GM18951 (cell line): ENCODE measurements around the gene EEF1E1.
"Not testable (repeated sequence)": the region's sequence is repeated elsewhere in the genome, so short reads cannot be mapped to it uniquely, and the experiment has no call there.

ENCODE experiments used
- POLR2A ChIP-seq: IDR thresholded peaks from 4 replicates; pipeline ENCODE4 v1.6.1; 2011; ENCODE audit warnings: mild to moderate bottlenecking; ENCODE audit not compliant: insufficient read length, insufficient read depth; ENCODE audit errors: extremely low read depth
- in situ Hi-C: fragments of 300-500 bp; cut with MboI; formaldehyde crosslinking; loops from one replicate; pipeline ENCODE4 v1.12.0; 2022; ENCODE audit warnings: low sequenced_read_pairs, mixed read lengths, inconsistent platforms; ENCODE audit not compliant: unreplicated experiment

The EEF1E1 gene

GRCh38 chr6:8065519-8065911 is 36.8 kb downstream of the EEF1E1 start:
- in situ Hi-C loops = no loop called here
- TF ChIP-seq POLR2A = no peak

GRCh38 chr6:8064638-8065518 is 37.5 kb downstream of the EEF1E1 start:
- no peak for TF ChIP-seq POLR2A
- in situ Hi-C loops = no loop called here

- in situ Hi-C loops = no loop called here
- peak; percentile 87 for TF ChIP-seq POLR2A
Observed at GRCh38 chr6:8063761-8064637, 38.3 kb downstream of the EEF1E1 start, which contains the start of gene BLOC1S5. BLOC1S5 (minus strand) TSS chr6:8064389; CDS start chr6:8064376, 13 bp downstream.

- in situ Hi-C loops = no loop called here
- no peak for TF ChIP-seq POLR2A
Observed at GRCh38 chr6:8061736-8062135, 40.6 kb downstream of the EEF1E1 start.

GRCh38 chr6:8060346-8060745 is 42.0 kb downstream of the EEF1E1 start:
- in situ Hi-C loops = no loop called here
- no peak for TF ChIP-seq POLR2A

GRCh38 chr6:8059129-8059528 is 43.2 kb downstream of the EEF1E1 start:
- no peak for TF ChIP-seq POLR2A
- in situ Hi-C loops = no loop called here

- TF ChIP-seq POLR2A = no peak
- in situ Hi-C loops = no loop called here
Observed at GRCh38 chr6:8057793-8058192, 44.6 kb downstream of the EEF1E1 start.

- in situ Hi-C loops = no loop called here
- TF ChIP-seq POLR2A = no peak
Observed at GRCh38 chr6:8057263-8057662, 45.1 kb downstream of the EEF1E1 start.

- in situ Hi-C loops = no loop called here
- no peak for TF ChIP-seq POLR2A
Observed at GRCh38 chr6:8054276-8054675, 48.1 kb downstream of the EEF1E1 start.

GRCh38 chr6:8047541-8048292 is 54.6 kb downstream of the EEF1E1 start:
- in situ Hi-C loops = no loop called here
- no peak for TF ChIP-seq POLR2A

- in situ Hi-C loops = not testable (repeated sequence)
Observed at GRCh38 chr6:8045769-8046168, 56.6 kb downstream of the EEF1E1 start.

- in situ Hi-C loops = no loop called here
- no peak for TF ChIP-seq POLR2A
Observed at GRCh38 chr6:8043221-8043620, 59.1 kb downstream of the EEF1E1 start.
